Measurements from ENCODE around the gene MED8. TPM values are rescaled to one million over a fixed set of nuclear protein-coding genes. Genes with fewer than 3 reads are reported as not detected.
"Not testable (repeated sequence)": the region's sequence is repeated elsewhere in the genome, so short reads cannot be mapped to it uniquely, and the experiment has no call there.

Gene MED8
- total and polyA plus RNA-seq, 2 of the 13 experiments (the other 11 are each of a cell fraction or from before 2014, with no cell fraction given) = 16.9 to 77.4 TPM

DNA sequence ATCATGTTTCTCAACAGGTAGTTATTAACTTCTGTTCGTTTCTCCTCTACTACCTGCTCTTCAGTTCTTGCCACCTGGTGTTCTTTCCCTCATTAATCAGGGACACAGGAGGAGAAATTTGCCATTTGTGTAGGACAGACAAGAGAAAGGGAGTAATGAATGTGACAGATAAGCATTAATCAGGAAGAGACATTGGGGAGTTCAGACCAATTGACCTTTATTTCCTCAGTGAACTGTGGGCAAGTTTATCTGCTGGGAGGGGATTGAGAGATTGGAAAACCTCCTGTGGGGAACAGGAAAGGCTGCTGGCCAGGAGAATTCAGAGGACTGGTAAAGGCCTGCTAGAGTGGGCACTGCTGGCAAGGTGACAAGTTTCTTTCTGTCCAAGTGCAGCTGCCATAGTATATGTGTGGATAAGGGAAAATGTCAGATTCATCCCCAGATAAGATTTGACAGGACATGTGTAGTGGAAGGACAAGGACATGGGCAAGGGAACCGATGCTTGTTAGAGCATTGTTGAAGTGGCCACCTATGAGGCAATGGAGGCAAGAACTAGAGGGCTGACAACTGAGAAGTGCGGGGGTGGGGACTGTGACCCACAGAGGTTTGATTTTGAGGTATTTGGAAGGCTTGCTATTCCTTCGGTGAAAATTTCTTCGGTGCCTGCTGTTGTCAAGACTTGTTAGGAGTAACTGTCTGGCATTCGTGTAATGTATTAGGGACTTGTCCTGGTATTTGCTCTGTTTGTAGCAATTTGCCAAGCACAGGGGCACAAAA lies 12.7 kb upstream of the MED8 start:
- Histone ChIP-seq H3K4me1 (ENCODE audit: insufficient read depth, low read length) (peaks cover 10% of the 10 kb centered on the region), H4K20me1 (ENCODE audit: insufficient read depth, low read length) (no peaks in the 10 kb centered on the region), H3K27me3 (ENCODE audit: control insufficient read depth in 1 of 2, insufficient read depth in 2 of 2, low read length in 2 of 2) (no peaks in the 10 kb centered on the region), H3K4me3 (replicated peaks in 1 of 3; ENCODE audit: insufficient read depth in 1 of 3, low read depth in 2 of 3, low read length in 3 of 3) (no peak overlapping the region), H3K36me3 (replicated peaks in 1 of 2; ENCODE audit: control insufficient read depth in 1 of 2, insufficient read depth in 2 of 2, low read length in 2 of 2) (peaks cover 8 to 20% of the 10 kb centered on the region in 2 experiments; a peak in 4 of 5 replicates), H2AFZ (ENCODE audit: low read length) (no peak overlapping the region), H3K4me2 (ENCODE audit: low read depth, low read length) (no peak overlapping the region), H3K9me3 (ENCODE audit: low read length) (no peaks in the 10 kb centered on the region), H3K9ac (ENCODE audit: insufficient read depth, low read depth, low read length) (no peak overlapping the region), H3K79me2 (ENCODE audit: insufficient read depth, low read length) (no peaks in the 10 kb centered on the region), H3K27ac (ENCODE audit: extremely low read length, insufficient read depth, low read length) (no peak overlapping the region)
- TF ChIP-seq DMAP1 (CRISPR knock-in tag; IDR thresholded peaks at IDR 0.05) = no peak
- TF ChIP-seq, protein P1, sequence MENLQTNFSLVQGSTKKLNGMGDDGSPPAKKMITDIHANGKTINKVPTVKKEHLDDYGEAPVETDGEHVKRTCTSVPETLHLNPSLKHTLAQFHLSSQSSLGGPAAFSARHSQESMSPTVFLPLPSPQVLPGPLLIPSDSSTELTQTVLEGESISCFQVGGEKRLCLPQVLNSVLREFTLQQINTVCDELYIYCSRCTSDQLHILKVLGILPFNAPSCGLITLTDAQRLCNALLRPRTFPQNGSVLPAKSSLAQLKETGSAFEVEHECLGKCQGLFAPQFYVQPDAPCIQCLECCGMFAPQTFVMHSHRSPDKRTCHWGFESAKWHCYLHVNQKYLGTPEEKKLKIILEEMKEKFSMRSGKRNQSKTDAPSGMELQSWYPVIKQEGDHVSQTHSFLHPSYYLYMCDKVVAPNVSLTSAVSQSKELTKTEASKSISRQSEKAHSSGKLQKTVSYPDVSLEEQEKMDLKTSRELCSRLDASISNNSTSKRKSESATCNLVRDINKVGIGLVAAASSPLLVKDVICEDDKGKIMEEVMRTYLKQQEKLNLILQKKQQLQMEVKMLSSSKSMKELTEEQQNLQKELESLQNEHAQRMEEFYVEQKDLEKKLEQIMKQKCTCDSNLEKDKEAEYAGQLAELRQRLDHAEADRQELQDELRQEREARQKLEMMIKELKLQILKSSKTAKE (CRISPR knock-in tag; IDR thresholded peaks at IDR 0.05; ENCODE audit: borderline replicate concordance) = no peak
- TF ChIP-seq ZNF709 (CRISPR knock-in tag; IDR thresholded peaks at IDR 0.05) = no peak
- no peak for TF ChIP-seq SMC3 (IDR thresholded peaks at IDR 0.05; ENCODE audit: low read length)
- no peak for DNase-seq (ENCODE audit: low spot score)
- intact Hi-C loops (cut with micrococcal nuclease; ENCODE audit: unreplicated experiment) = loop anchor here (5.0 kb wide), 1 partner anchor 525 kb away; no protein-coding TSS in a partner anchor
- ChIA-PET CTCF (ENCODE audit: low intra/inter-chr PET ratio, low total read pairs) (no interaction called here), POLR2A (no interaction called here)
- no TSS peak for BruUV-seq (replicated peaks)
- FAIRE-seq = no peak
- in situ Hi-C loops (cut with HindIII; ENCODE audit: extremely low pct_ligation_motif_present, low pct_unique_long_range_greater_than_20kb) = loop anchor here (25.0 kb wide), 1 partner anchor 490 kb away; no protein-coding TSS in a partner anchor
- no peak for ATAC-seq
- 90% methylated on average over 6 of the region's 6 CpGs for WGBS (ENCODE audit: low lambda C conversion rate)

DNA sequence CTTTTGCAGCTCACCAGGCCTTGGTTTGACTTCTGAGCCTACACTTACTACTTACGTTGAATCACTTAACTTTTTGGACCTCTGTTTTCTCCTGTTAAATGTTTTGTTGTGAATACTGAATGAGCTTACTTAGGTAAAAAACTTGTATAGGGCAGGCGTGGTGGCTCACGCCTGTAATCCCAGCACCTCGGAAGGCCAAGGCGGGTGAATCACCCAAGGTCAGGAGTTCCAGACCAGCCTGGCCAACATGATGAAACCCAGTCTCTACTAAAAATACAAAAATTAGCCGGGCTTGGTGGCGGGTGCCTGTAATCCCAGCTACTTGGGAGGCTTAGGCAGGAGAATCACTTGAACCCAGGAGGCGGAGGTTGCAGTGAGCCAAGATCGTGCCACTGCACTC lies 10.8 kb upstream of the MED8 start:
- H3K27me3 ChIP-seq (ENCODE audit: control insufficient read depth in 1 of 2, insufficient read depth in 2 of 2, low read length in 2 of 2); H3K4me3 ChIP-seq (replicated peaks in 1 of 3; ENCODE audit: insufficient read depth in 1 of 3, low read depth in 2 of 3, low read length in 3 of 3); H3K27ac ChIP-seq (ENCODE audit: extremely low read length, insufficient read depth, low read length); H3K4me1 ChIP-seq (ENCODE audit: insufficient read depth, low read length); POLR2A ChIA-PET; BruUV-seq (replicated peaks); H3K9ac ChIP-seq (ENCODE audit: insufficient read depth, low read depth, low read length); H3K79me2 ChIP-seq (ENCODE audit: insufficient read depth, low read length); DNase-seq (ENCODE audit: low spot score); H2AFZ ChIP-seq (ENCODE audit: low read length); H4K20me1 ChIP-seq (ENCODE audit: insufficient read depth, low read length); H3K4me2 ChIP-seq (ENCODE audit: low read depth, low read length); H3K9me3 ChIP-seq (ENCODE audit: low read length); CTCF ChIA-PET (ENCODE audit: low intra/inter-chr PET ratio, low total read pairs); FAIRE-seq; ATAC-seq: not testable (repeated sequence)
- in situ Hi-C loops (cut with HindIII; ENCODE audit: extremely low pct_ligation_motif_present, low pct_unique_long_range_greater_than_20kb) = loop anchor here (25.0 kb wide), 1 partner anchor 488 kb away; no protein-coding TSS in a partner anchor
- 97% methylated on average over 9 of the region's 9 CpGs for WGBS (ENCODE audit: low lambda C conversion rate)
- intact Hi-C loops (cut with micrococcal nuclease; ENCODE audit: unreplicated experiment) = loop anchor here (5.0 kb wide), 1 partner anchor 527 kb away; no protein-coding TSS in a partner anchor
- peaks cover 5 to 16% of the 10 kb centered on the region in 2 experiments; a peak in 4 of 5 replicates for H3K36me3 ChIP-seq (replicated peaks in 1 of 2; ENCODE audit: control insufficient read depth in 1 of 2, insufficient read depth in 2 of 2, low read length in 2 of 2)

Measured in HepG2 (cell line).